Activated naive CD4-positive, alpha-beta T cell treated with anti-CD3 and anti-CD28 coated beads, Interleukin-2, amount 50 U/mL, for 16 hours (primary cell): Measurements from ENCODE around the gene HBZ.
"Not testable (repeated sequence)": the region's sequence is repeated elsewhere in the genome, so short reads cannot be mapped to it uniquely, and the experiment has no call there.

ENCODE experiments used
- DNase-seq: peaks from one replicate; pipeline ENCODE4 v3.0.0-alpha.2; 2020

The HBZ gene

DNA sequence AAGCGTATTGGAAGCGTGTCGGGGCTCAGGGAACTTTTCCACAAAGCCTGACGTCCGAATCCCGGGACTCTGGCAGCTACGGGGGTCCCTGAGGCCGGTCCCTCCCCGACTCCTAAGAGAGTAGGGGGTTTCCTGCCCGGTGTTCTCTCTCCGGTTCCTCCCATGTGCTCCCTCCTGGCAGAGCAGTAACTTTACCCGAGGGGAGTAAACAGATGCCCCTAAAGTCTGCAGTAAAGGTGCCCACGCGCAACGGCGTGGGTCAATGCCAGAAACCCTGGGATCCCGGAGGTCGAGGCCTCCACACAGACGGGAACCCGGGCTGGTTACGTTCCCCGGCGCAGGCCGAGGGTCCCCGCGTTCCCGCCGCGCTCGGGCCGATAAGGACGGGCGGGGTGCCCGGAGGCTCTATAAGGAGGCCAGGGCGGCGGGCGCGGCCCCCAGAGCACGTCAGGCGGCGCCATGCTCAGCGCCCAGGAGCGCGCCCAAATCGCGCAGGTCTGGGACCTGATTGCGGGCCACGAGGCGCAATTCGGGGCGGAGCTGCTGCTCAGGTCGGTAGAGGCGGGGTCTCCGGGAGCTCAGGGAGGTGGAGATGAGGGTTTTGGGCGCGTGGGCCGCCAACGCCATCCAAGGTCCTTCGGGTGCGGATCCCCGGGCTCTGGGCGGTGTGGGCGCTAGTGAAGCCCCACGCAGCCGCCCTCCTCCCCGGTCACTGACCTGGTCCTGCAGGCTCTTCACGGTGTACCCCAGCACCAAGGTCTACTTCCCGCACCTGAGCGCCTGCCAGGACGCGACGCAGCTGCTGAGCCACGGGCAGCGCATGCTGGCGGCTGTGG, 13.3 kb downstream of the HBZ start, which contains the start of gene HBM:
HBM (plus strand) TSS at position 440 of the 836 bp plus-strand sequence; CDS start at position 460, 20 bp downstream.
- peak; percentile 42 for DNase-seq

DNA sequence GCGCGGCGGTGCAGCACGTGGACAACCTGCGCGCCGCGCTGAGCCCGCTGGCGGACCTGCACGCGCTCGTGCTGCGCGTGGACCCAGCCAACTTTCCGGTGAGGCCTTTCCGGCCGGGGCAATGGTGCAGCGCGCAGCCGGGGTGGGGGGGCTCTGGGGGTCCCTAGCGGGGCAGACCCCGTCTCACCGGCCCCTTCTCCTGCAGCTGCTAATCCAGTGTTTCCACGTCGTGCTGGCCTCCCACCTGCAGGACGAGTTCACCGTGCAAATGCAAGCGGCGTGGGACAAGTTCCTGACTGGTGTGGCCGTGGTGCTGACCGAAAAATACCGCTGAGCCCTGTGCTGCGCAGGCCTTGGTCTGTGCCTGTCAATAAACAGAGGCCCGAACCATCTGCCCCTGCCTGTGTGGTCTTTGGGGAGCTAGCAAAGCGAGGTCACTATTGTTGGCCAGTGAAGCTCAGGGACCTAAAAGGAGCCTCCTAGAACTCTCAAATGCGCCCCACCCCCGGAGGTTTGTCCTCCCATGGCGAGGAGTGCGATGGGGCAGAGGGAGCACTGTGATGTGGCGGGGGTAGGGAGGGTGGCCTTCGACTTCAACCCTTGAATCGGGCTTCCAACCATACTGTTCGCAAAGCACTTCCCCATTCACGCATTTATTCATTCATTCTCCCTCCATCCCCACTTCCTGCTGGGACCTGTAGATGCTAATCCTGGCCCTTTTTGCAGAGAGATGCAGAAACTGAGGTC, 14.1 kb downstream of the HBZ start:
- DNase-seq: no peak

DNA sequence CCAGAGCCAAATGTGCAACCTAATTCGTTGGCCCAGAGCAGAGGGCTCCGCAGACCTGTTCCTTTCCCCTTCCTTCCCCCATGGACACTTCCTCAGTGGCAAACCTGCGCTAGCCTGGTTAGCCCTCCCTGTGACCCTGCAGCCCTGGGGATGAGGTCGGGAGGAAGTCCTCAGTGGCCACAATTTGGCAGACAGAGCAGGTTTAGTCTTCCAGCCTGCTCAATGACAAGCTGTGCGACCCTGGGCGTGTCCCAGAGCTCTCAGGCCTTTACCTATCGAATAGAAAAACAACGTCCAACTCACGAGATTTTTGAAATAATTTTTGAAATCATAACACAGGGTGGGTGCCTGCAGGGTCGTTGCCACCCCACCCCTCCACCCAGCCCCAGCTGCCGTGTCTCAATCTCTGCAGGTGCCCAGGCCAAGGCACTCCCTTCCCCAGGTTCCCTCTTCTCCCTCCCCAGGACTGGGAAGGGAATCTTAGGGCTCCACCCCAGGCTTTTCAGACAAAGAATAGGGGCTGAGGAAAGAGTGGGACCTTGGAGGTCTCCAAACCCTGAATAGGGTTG, 14.8 kb downstream of the HBZ start:
- DNase-seq: no peak

DNA sequence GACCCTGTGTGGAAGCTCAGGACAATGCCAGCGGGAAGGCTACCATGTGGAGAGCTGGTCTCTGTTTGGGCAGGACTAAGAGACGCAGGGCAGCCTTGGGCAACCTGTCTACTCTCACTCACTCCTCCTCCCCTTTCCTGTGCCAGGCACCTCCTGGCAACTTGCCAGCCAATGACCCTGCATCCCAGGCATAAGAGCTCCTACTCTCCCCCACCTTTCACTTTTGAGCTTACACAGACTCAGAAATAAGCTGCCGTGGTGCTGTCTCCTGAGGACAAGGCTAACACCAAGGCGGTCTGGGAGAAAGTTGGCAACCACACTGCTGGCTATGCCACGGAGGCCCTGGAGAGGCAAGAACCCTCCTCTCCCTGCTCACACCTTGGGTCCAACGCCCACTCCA, 16.0 kb downstream of the HBZ start:
- no peak for DNase-seq

DNA sequence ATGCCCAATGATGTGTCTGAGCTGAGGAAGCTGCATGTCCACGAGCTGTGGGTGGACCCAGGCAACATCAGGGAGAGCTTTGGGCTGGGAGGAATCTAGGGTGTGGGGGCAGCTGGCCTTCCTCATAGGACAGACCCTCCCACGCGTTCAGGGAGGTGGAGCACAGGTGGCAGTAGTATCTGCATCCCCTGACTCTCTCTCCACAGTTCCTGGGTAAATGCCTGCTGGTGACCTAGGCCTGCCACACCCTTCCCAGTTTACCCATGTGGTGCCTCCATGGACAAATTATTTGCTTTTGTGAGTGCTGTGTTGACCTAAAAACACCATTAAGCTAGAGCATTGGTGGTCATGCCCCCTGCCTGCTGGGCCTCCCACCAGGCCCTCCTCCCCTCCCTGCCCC, 16.6 kb downstream of the HBZ start:
- no peak for DNase-seq

DNA sequence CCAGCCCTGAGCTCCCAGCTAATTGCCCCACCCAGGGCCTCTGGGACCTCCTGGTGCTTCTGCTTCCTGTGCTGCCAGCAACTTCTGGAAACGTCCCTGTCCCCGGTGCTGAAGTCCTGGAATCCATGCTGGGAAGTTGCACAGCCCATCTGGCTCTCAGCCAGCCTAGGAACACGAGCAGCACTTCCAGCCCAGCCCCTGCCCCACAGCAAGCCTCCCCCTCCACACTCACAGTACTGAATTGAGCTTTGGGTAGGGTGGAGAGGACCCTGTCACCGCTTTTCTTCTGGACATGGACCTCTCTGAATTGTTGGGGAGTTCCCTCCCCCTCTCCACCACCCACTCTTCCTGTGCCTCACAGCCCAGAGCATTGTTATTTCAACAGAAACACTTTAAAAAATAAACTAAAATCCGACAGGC, 17.7 kb downstream of the HBZ start:
- not testable (repeated sequence) for DNase-seq

DNA sequence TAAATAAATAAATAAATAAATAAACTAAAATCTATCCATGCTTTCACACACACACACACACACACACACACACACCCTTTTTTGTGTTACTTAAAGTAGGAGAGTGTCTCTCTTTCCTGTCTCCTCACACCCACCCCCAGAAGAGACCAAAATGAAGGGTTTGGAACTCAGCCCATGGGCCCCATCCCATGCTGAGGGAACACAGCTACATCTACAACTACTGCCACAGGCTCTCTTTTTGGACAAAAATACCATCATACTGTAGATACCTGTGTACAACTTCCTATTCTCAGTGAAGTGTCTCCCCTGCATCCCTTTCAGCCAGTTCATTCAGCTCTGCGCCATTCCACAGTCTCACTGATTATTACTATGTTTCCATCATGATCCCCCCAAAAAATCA, 18.3 kb downstream of the HBZ start:
- DNase-seq: no peak

DNA sequence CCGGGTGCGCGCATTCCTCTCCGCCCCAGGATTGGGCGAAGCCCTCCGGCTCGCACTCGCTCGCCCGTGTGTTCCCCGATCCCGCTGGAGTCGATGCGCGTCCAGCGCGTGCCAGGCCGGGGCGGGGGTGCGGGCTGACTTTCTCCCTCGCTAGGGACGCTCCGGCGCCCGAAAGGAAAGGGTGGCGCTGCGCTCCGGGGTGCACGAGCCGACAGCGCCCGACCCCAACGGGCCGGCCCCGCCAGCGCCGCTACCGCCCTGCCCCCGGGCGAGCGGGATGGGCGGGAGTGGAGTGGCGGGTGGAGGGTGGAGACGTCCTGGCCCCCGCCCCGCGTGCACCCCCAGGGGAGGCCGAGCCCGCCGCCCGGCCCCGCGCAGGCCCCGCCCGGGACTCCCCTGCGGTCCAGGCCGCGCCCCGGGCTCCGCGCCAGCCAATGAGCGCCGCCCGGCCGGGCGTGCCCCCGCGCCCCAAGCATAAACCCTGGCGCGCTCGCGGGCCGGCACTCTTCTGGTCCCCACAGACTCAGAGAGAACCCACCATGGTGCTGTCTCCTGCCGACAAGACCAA, 20.0 kb downstream of the HBZ start, which contains the start of gene HBA2:
HBA2 (plus strand) TSS at position 503 of the 568 bp plus-strand sequence; CDS start at position 540, 37 bp downstream.
- not testable (repeated sequence) for DNase-seq

DNA sequence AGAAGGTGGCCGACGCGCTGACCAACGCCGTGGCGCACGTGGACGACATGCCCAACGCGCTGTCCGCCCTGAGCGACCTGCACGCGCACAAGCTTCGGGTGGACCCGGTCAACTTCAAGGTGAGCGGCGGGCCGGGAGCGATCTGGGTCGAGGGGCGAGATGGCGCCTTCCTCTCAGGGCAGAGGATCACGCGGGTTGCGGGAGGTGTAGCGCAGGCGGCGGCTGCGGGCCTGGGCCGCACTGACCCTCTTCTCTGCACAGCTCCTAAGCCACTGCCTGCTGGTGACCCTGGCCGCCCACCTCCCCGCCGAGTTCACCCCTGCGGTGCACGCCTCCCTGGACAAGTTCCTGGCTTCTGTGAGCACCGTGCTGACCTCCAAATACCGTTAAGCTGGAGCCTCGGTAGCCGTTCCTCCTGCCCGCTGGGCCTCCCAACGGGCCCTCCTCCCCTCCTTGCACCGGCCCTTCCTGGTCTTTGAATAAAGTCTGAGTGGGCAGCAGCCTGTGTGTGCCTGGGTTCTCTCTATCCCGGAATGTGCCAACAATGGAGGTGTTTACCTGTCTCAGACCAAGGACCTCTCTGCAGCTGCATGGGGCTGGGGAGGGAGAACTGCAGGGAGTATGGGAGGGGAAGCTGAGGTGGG, 20.9 kb downstream of the HBZ start:
- DNase-seq: not testable (repeated sequence)

DNA sequence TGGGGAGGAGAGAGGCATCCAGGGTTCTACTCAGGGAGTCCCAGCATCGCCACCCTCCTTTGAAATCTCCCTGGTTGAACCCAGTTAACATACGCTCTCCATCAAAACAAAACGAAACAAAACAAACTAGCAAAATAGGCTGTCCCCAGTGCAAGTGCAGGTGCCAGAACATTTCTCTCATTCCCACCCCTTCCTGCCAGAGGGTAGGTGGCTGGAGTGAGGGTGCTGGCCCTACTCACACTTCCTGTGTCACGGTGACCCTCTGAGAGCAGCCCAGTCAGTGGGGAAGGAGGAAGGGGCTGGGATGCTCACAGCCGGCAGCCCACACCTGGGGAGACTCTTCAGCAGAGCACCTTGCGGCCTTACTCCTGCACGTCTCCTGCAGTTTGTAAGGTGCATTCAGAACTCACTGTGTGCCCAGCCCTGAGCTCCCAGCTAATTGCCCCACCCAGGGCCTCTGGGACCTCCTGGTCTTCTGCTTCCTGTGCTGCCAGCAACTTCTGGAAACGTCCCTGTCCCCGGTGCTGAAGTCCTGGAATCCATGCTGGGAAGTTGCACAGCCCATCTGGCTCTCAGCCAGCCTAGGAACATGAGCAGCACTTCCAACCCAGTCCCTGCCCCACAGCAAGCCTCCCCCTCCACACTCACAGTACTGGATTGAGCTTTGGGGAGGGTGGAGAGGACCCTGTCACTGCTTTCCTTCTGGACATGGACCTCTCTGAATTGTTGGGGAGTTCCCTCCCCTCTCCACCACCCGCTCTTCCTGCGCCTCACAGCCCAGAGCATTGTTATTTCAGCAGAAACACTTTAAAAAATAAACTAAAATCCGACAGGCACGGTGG, 21.7 kb downstream of the HBZ start:
- DNase-seq: not testable (repeated sequence)

DNA sequence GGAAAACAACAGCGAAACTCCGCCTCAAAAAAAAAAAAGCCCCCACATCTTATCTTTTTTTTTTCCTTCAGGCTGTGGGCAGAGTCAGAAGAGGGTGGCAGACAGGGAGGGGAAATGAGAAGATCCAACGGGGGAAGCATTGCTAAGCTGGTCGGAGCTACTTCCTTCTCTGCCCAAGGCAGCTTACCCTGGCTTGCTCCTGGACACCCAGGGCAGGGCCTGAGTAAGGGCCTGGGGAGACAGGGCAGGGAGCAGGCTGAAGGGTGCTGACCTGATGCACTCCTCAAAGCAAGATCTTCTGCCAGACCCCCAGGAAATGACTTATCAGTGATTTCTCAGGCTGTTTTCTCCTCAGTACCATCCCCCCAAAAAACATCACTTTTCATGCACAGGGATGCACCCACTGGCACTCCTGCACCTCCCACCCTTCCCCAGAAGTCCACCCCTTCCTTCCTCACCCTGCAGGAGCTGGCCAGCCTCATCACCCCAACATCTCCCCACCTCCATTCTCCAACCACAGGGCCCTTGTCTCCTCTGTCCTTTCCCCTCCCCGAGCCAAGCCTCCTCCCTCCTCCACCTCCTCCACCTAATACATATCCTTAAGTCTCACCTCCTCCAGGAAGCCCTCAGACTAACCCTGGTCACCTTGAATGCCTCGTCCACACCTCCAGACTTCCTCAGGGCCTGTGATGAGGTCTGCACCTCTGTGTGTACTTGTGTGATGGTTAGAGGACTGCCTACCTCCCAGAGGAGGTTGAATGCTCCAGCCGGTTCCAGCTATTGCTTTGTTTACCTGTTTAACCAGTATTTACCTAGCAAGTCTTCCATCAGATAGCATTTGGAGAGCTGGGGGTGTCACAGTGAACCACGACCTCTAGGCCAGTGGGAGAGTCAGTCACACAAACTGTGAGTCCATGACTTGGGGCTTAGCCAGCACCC, 22.8 kb downstream of the HBZ start:
- DNase-seq: no peak

DNA sequence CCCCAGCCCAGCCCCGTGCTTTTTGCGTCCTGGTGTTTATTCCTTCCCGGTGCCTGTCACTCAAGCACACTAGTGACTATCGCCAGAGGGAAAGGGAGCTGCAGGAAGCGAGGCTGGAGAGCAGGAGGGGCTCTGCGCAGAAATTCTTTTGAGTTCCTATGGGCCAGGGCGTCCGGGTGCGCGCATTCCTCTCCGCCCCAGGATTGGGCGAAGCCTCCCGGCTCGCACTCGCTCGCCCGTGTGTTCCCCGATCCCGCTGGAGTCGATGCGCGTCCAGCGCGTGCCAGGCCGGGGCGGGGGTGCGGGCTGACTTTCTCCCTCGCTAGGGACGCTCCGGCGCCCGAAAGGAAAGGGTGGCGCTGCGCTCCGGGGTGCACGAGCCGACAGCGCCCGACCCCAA, 23.6 kb downstream of the HBZ start:
- DNase-seq: not testable (repeated sequence)

DNA sequence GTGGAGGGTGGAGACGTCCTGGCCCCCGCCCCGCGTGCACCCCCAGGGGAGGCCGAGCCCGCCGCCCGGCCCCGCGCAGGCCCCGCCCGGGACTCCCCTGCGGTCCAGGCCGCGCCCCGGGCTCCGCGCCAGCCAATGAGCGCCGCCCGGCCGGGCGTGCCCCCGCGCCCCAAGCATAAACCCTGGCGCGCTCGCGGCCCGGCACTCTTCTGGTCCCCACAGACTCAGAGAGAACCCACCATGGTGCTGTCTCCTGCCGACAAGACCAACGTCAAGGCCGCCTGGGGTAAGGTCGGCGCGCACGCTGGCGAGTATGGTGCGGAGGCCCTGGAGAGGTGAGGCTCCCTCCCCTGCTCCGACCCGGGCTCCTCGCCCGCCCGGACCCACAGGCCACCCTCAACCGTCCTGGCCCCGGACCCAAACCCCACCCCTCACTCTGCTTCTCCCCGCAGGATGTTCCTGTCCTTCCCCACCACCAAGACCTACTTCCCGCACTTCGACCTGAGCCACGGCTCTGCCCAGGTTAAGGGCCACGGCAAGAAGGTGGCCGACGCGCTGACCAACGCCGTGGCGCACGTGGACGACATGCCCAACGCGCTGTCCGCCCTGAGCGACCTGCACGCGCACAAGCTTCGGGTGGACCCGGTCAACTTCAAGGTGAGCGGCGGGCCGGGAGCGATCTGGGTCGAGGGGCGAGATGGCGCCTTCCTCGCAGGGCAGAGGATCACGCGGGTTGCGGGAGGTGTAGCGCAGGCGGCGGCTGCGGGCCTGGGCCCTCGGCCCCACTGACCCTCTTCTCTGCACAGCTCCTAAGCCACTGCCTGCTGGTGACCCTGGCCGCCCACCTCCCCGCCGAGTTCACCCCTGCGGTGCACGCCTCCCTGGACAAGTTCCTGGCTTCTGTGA, 24.3 kb downstream of the HBZ start, which contains the start of gene HBA1:
HBA1 (plus strand) TSS at position 204 of the 906 bp plus-strand sequence; CDS start at position 241, 37 bp downstream.
- not testable (repeated sequence) for DNase-seq

DNA sequence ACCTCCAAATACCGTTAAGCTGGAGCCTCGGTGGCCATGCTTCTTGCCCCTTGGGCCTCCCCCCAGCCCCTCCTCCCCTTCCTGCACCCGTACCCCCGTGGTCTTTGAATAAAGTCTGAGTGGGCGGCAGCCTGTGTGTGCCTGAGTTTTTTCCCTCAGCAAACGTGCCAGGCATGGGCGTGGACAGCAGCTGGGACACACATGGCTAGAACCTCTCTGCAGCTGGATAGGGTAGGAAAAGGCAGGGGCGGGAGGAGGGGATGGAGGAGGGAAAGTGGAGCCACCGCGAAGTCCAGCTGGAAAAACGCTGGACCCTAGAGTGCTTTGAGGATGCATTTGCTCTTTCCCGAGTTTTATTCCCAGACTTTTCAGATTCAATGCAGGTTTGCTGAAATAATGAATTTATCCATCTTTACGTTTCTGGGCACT, 25.0 kb downstream of the HBZ start:
- DNase-seq: no peak

DNA sequence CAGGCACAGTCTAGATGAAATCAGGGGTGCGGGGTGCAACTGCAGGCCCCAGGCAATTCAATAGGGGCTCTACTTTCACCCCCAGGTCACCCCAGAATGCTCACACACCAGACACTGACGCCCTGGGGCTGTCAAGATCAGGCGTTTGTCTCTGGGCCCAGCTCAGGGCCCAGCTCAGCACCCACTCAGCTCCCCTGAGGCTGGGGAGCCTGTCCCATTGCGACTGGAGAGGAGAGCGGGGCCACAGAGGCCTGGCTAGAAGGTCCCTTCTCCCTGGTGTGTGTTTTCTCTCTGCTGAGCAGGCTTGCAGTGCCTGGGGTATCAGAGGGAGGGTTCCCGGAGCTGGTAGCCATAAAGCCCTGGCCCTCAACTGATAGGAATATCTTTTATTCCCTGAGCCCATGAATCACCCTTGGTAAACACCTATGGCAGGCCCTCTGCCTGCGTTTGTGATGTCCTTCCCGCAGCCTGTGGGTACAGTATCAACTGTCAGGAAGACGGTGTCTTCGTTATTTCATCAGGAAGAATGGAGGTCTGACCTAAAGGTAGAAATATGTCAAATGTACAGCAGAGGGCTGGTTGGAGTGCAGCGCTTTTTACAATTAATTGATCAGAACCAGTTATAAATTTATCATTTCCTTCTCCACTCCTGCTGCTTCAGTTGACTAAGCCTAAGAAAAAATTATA, 25.7 kb downstream of the HBZ start:
- DNase-seq: no peak

DNA sequence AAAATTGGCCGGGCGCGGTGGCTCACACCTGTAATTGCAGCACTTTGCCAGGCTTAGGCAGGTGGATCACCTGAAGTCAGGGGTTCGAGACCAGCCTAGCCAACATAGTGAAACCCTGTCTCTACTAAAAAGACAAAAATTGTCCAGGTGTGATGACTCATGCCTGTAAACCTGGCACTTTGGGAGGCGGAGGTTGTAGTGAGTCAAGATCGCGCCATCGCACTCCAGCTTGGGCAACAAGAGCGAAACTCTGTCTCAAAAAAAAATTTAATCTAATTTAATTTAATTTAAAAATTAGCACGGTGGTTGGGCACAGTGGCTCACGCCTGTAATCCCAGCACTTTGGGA, 26.2 kb downstream of the HBZ start:
- no peak for DNase-seq

DNA sequence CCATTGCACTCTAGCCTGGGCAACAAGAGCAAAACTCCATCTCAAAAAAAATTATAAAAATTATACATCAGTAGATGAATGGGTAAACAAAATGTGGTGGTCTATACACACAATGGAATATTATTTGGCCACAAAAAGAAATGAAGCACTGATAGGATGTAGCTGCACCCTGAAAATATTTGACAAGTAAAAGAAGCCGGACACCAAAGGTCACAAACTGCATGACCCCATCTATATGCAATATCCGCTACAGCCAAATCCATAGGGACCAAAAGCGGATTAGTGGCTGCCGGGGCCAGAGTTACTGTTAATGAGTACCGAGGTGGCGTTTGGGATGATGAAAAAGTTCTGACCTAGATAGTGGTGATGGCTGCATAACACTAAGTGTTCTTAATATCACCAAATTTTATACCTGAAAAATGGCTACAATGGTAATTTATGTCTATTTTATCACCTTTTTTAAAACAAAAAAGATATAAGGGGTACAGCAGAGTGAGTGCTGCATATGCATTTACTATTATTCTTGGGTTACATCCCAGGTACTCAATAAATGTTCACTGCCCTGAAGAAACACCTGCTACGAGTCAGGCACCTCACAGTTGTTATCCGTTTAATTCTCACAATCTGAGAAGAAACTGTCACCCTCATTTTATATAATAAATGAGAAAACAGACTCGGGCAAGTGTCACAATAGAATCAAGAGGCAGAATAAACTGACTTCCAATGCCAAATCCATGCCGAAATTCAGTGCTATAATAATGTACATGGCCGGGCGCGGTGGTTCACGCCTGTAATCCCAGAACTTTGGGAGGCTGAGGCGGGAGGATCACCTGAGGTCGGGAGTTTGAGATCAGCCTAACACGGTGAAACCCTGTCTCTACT, 27.0 kb downstream of the HBZ start:
- no peak for DNase-seq
